Nucleus accumbens (tissue), 56 donors: ENCODE data around the gene TMEM255B.

Source experiments
- DNase-seq, 56 donors: peaks; one replicate each; lab custom pipeline; 2025; lab: John Stamatoyannopoulos, UW

The TMEM255B gene

DNA sequence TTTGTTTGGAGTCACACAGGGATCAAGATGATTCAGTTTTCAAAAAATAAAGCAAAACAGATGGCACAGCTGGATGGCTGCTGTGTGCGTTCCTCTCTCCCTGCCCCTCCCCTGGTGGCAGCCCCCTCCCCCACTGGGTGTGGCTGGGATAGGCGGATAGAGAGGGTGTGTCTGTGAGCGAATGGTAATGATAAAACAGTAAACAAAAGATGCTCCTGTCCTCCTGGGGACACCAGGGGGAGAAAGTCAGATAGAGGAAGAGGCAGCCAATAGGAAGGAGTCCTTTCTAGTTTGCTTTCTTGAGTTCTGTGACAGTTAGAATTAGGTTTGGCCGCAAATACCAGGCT lies 6.5 kb downstream of the TMEM255B start:
- no peak for DNase-seq

DNA sequence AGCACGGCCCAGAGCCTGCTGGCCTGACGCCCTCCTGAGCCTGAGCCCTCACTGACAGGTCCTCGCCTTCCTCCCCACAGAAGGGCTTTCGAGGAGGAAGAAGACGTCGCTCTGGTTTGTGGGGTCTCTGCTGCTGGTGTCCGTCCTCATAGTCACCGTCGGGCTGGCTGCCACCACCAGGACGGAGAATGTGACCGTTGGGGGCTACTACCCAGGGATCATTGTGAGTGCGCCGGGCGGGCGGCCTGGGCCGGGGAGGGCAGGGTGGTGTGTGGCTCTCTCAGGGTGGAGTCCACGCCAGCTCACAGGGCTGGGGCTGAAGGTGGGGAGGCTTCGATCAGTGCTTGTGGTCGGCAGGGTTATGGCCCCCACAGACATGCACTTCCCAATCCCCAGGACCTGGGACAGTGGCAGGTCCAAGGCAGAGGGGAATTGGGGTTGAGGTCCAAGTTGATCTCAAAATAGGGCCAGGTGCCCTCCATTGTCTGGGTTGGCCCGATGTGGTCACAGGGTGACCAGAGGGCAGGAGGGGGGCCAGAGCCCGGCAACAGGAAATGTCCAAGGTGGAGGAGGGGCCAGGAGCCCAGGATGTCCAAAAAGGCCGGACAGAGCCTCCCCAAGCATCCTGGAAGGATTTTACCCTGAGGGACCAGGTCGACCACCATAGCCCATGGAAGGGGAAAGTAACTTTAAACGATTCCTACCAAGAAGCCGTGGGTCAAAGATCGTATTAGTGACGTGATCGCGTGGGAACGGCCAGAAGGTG lies 7.2 kb downstream of the TMEM255B start:
- DNase-seq: no peak

DNA sequence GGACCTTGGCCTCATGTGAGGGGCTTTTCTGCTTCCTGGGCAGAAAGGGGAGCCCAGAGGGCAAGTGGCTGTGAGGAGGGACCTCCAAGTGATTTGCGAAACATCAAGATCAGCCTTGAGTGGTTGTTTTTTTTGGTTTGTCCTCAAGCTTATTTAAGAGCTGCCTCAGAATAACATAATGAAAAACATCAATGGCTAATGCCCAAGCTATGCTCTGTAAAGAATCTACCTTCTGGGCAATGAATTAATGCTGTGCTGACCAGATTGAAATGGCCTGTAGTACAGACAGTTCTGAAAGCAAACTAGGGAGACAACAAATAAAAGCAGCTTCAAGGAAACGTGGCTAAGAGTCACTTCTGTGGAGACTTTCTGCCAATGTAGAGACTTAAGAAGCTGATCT lies 8.3 kb downstream of the TMEM255B start:
- no peak for DNase-seq

DNA sequence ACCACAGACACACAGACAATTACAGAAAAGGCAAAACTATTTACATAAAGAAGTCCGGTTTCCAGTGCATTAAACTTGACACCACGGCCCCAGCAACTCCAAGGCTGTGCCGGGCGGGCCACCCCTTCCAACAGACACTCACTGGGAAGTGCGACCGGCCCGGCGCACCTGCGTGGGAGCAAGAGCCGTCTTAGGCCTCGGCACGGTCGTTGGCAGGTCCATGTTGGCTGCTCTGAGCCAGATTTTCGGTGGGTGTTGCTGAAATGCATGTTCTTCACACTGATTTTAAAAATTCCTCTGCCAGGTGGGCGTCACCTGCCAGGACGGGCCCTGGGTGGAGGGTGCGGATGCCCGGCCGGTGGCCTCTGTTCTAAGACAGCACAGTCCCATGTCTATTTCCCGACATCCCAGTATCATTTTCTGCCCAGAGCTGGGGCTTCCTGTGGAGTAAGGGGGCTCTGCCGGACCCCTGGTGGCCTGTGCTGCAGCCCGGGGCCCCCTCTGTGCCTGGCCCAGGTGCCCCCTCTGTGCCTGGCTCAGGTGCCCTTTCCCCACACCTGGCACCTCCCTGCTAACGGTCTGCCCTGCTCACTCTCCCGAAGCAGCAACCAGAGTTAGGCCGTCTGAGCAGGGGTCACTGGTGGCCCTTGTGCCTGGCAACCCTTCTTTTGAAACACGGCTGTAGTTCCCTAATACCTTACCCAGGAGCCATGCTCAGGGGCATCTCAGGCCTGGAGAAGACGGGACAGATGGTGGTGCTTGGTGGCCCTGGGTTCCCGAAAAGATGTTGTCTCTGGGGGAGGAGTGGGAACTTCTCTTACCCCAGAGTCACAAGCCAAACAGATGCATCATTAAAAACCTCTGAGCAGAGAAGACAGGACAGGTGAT lies 9.2 kb downstream of the TMEM255B start:
- no peak for DNase-seq

DNA sequence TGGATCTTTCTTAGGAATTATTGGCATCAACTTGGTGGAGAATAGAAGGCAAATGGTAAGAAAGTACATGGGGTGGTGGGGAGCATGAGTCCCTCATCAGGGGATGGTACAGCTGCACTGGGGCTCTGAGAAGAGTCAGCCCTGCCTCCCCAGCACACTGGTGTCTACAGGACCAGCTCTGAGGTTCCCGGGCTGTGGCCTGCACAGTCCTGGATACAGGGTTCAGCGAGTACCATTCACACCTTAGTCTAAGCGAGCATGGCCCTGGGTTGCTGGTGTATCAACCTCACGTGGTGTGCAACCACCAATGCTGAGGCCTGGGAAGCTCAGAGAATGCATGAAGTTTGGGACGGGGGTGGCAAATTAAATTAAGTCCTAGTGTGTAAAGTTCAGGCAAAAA lies 10.1 kb downstream of the TMEM255B start:
- DNase-seq: no peak

DNA sequence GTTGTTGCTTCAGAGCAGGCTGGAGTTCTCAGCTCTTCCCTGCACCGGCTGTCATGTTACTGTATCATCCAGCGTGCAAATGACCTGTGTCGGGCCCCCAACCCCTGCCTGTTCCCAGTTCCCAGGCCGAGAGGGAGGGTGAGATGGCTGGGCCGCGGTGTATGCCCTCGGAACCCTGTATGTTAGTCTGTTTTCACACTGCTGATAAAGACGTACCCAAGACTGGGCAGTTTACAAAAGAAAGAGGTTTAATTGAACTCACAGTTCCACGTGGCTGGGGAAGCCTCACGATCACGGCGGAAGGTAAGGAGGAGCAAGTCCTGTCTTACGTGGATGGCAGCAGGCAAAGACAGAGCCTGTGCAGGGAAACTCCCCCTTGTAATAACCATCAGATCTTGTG lies 10.9 kb downstream of the TMEM255B start:
- no peak for DNase-seq

DNA sequence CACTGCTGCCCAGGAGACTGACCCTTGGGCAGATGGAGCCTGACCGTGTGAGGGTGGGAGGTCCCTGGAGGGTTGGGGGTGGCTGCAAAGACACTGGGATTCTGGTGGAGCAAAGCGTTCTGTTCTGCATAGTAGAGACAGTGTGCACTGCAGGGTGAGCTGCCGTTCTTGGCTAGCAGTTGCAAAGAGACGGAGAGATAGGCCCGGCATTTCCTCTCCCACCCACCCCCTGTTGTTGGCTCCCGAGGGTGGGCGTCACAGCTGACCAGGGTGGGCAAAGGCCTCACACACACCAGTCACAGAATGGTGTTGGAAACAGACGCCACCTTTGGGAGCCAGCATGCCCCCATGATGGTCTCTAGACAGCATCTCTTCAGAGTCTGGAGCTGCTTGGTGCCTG lies 11.4 kb downstream of the TMEM255B start:
- DNase-seq: no peak

DNA sequence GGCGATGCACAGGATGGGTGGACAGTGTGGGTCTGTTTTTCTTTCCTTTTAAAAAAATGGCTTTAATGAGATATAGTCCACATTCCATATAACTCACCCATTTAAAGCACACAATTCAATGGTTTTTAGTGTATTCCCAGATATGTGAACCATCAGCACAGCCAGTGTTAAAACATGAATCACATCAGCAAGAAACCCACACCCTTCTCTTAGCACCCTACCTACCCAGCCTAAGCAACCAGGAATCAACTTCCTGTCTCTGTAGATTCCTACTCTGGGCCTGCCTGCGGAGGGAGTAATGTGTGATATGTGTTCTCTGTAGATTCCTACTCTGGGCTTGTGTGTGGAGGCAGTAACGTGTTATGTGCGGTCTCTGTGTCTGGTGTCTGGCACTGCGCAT lies 11.9 kb downstream of the TMEM255B start:
- DNase-seq: no peak

DNA sequence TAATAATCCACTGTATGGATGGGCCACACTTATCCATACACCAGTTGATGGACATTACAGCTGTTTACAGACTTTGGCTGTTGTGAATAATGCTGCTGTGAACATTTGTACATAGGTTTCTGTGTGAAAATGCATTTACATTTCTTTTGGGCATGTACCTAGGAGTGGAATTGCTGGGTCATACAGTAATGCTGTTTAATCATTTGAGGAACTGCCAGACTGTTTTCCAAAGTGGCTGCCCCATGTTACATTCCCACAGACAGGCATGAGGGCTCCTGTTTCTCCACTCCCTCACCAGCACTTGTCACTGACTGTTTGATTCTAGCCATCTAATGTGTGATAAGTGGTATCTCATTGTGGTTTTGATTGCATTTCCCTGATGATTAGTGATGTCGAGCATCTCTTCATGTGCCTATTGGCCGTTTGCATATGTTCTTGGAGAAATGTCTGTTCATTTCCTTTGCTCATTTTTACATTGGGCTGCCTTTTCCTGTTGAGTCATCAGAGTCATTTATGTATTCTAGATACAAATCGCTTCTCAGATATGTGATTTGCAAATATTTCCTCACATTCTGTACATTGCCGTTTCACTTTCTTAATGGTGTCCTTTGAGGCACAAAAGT lies 12.8 kb downstream of the TMEM255B start:
- DNase-seq: no peak

DNA sequence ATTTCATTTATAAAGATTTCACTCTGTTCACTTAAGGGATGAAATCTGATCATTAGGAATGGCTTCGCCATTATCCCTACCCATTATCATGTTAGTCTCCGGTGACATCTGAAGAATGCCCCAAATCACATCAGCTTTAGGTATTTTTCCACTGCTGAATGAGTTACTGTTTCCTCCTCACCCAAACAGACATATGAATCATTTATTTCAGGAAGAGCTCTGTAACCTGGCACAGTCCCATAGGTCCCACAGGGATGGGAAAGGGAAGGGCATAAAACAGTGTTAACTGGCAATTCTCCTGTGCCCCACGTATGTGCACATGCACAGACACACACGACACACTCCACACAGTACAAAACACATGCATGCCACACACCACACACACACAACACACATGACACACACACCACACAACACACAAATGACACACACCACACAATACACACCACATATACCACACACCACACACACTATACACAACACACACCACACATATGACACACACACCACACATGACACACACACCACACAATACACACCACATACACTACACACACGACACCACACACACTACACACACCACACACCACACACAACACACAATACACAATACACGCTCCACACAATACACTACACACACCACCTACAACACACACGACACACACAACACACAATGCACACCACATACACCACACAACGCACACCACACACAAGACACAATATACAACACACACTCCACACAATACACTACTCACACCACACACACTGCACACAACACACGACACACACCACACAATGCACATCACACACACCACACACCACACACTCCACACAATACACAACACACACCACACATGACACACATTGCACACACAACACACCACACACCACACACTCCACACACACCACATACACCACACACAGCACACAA lies 15.4 kb downstream of the TMEM255B start:
- no peak for DNase-seq

DNA sequence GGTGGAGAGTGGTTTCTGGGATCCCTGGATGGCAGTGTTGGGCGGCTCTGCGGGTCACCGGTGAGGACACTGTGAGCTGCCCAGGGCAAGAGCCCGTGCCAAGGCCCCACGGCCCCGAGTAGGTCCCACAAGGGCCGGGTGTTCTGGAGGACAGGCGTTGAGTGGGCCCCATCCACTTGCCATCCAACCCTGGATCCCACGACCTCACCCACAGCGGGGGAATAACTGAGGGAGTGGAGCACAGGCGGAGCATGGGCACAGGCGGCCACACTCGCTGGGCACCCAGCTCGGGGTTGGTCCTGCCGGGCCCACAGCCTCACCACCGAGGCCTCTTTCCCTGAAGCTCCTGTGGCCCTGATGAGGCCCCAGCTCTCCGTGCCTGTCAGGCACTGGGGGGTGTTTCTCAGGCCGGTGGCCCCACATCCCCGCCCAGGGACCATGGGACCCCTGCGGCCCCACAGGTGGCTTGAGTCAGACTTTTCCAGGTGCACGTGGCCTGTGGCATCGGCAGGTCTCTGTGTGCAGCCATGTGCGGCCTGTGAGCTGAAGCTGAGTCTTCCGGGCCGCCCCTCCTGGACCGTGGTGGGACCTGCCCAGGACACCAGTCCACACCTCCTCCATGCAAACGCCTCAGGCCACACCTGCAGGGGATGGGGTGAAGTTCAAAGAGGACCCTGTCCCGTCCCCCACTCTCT lies 16.6 kb downstream of the TMEM255B start:
- DNase-seq: no peak

DNA sequence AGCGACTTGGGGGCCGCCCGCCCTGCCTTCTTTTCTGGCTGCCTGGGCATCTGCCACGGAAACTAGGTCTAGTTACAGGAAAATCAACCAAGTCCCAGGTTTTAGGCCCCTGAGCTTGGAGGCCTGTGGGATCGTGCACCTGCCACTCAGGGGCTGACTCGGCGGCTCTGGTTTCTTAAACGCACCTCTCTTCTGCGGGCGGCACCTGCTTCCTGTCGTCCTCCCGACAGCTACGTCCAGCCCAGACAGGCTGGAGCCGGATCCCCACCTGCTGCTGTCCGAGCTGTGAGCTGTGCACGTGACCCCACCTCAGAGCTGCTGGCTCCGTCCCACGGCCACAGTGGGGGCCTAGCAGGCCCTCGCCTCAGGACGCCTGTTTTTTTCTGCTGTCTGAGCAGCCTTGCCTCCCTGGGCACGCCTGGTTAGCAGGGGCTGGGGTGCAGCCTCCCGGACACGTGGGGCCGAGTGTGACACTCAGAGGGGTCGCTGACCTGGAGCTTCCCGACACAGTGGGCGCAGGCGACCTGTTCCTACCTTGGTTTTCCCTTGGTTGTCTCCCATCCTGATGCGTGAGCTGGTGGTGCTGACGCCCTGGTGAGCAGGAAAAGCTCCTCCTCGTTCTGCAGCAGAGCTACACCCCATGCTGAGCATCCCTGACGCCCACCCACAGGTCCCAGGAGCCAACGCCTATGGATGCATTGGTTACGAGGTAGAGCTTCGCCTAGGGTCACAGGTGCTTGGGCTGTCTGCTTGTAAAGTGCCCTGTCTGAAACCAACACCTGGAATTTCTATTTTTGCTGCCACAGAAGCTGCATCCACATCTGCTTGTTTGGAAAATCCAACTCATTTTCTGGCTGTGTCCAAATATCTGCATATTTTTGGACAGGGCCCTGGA lies 17.5 kb downstream of the TMEM255B start:
- DNase-seq: no peak

DNA sequence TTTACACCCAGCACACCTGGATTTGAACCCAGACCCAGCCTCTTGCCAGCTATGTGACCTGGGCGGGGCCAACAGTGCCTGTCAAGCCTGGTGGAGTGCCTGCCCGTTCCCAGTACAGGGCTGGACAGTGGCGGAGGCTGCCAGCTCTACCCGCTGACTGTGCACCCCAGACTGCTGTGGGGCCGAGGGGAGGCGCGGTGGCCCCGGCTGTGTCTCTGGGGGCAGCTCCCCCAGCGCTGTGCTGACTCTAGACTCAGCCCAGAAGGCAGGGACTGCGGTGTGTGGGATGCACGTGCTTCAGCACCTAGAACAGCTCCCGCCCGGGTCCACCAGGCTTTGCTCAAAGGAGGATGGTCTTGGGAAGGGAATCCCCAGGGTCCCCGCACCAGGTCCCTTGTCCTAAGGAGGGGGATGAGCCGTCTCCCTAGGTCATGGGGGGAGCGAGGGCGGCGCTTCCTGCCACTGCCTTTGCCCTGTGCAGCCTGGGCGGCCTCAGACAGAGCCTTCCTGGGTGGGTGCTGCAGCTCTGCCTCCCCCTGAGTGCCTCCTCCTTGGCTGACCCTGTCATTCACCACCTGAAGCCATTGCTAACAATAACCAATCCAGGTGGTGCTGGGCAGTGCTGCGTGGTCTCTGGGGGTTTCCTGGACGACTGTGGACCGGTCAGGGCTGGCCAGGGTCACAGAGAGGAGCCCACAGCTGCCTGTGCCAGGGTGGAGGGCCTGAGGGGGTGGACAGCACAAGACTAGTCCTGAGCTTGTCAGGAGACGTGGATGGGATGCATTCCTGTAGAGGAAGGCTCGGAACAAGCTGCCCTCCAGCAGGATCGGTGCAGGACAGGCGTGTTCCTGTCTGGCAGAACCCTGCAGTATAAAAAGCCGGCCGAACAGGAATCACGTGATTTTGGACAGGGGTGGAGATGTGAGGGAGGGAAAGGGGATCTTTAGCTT lies 18.6 kb downstream of the TMEM255B start:
- DNase-seq: no peak

DNA sequence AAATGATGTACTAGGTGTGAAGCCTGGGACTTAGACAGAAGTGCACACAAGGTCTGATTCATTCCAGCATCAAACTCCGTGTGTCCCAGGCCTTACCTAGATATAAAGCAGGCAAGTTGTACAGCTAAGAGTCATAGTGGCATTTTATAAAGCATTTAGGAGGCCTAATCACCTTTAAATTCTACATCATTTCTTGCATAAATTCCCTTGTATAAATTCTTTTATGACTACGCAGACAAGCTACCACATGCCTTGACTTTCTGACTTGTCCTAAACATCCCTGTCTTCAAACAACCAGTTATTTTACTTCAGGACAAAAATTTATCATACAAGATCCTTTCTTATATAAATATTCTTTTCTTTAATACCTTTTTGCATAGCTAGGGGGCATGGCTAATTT lies 22.5 kb downstream of the TMEM255B start:
- no peak for DNase-seq

DNA sequence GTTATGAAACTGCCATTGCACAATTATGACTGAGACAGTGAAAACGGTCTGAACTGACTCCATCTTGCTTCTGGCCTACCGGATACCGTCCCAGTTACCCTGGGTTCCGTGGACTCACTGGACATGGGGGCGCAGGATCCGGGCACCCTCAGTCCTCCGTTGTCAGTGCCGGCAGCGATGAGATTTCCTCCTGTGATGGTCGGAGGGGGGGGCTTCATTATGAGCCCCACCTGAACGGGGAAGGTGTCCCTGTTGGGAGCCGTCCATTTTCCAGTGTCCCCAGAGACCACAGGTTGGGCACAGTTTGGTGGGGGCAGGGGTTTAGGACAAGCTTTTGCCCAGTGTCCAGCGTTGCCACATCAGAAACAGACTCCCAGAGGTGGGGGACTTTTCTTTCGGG lies 23.4 kb downstream of the TMEM255B start:
- DNase-seq: no peak

DNA sequence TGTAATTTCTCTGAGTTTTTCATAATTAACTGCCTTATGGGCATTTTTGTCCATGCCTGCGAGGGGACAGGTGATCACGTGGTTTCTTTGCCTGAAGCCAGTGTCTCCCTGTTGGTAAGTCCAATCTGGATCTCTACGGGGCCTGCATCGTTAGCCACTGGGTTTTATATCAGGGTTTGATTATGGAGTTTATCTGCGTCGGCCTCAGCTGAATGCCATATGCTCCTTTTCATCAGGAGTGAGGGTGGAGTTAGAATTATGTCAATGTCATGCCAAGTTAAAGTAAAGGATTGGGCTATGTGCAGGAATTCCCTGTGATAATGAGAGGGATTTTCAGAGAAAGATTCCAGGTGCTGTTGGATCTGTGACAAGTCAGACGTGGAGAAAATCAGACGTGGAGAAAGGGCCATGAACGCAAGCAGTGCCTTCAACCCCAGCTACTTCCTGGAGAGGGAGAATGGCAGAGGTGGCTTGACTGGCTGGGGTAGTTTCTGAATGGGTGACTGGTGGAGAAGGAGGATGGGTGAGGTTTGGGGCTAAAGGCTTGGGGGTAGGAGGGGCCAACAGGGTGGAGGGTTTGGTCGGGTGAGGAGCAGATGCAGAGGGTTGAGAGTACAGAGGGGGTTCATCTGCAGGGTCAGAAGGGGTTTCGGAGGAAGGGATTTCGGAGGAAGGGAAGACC lies 24.3 kb downstream of the TMEM255B start:
- DNase-seq: no peak
